ENCODE measurements around the gene MCM3. TPM values are rescaled to one million over a fixed set of nuclear protein-coding genes. Genes with fewer than 3 reads are reported as not detected.
A peak's percentile ranks its signal among the peaks of the same experiment; 100 is the strongest.

Gene MCM3
- total and polyA plus RNA-seq, 2 of the 4 experiments (the other 2 are of a cell fraction), result 54.6 to 66.5 TPM

DNA sequence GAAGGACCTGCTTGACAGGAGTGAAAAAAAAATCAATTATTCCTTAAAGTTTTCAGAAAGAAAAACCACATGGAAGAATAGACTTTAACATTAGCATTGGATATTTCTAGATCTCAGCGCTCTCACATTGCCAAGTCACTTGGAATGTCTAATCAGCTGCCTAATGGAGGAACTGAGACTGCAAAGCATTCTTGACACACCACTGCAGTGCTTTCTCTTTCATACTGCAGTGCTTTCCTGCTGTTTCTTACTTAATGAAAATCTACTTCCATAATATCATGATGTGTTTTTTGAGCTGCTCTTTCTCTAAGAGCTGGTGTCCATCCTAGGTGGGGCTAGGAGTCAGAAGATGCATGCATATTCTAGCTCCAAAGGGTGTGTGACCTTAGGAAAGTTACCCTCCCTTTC lies 20.4 kb upstream of the MCM3 start:
- no peaks in the 10 kb centered on the region for H3K9me3 ChIP-seq (ENCODE audit: control insufficient read depth, insufficient read depth, low read length)
- no peak overlapping the region for H2BK15ac ChIP-seq (ENCODE audit: low read depth, low read length)
- H2AK9ac ChIP-seq (replicated peaks; ENCODE audit: low read depth, low read length, poor library complexity), result no peak overlapping the region
- H3K4me1 ChIP-seq (ENCODE audit: control insufficient read depth, insufficient read depth, low read length), result no peaks in the 10 kb centered on the region
- TF ChIP-seq FOS (IDR thresholded peaks at IDR 0.05; ENCODE audit: low read depth, low read length) (no peak), CHD1 (IDR thresholded peaks at IDR 0.05; ENCODE audit: low read depth, low read length) (no peak), CEBPB (IDR thresholded peaks at IDR 0.05; ENCODE audit: low read depth, low read length) (no peak), RFX5 (IDR thresholded peaks at IDR 0.05; ENCODE audit: low read depth, low read length) (no peak), BHLHE40 (IDR thresholded peaks at IDR 0.05; ENCODE audit: low read depth, low read length) (no peak)
- TF ChIP-seq, protein P1, sequence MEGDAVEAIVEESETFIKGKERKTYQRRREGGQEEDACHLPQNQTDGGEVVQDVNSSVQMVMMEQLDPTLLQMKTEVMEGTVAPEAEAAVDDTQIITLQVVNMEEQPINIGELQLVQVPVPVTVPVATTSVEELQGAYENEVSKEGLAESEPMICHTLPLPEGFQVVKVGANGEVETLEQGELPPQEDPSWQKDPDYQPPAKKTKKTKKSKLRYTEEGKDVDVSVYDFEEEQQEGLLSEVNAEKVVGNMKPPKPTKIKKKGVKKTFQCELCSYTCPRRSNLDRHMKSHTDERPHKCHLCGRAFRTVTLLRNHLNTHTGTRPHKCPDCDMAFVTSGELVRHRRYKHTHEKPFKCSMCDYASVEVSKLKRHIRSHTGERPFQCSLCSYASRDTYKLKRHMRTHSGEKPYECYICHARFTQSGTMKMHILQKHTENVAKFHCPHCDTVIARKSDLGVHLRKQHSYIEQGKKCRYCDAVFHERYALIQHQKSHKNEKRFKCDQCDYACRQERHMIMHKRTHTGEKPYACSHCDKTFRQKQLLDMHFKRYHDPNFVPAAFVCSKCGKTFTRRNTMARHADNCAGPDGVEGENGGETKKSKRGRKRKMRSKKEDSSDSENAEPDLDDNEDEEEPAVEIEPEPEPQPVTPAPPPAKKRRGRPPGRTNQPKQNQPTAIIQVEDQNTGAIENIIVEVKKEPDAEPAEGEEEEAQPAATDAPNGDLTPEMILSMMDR (conservative IDR thresholded peaks at IDR 0.05; ENCODE audit: low read depth, low read length), result no peak
- no CpG with 5 or more reads among the region's 1 CpG for WGBS, 2 experiments (ENCODE audit: extremely low coverage in 2 of 2, insufficient read length in 1 of 2)
- H2BK20ac ChIP-seq (ENCODE audit: low read depth, low read length), result no peak overlapping the region
- no peaks in the 10 kb centered on the region for H3K27me3 ChIP-seq (ENCODE audit: control insufficient read depth, insufficient read depth, low read length)
- no peak overlapping the region for H3K14ac ChIP-seq (replicated peaks; ENCODE audit: low read depth, low read length)
- no peaks in the 10 kb centered on the region for H4K20me1 ChIP-seq (ENCODE audit: insufficient read depth, low read length)
- H4K8ac ChIP-seq (ENCODE audit: low read depth in 2 of 2, low read length in 2 of 2), result no peak overlapping the region
- H4K5ac ChIP-seq (ENCODE audit: low read depth, low read length), result no peak overlapping the region
- no peak overlapping the region for H3K4me3 ChIP-seq (ENCODE audit: insufficient read depth, low read depth, low read length)
- peak overlapping the region; percentile 90 for H3K4me2 ChIP-seq (ENCODE audit: low read depth, low read length)
- dilution Hi-C loops (cut with HindIII; ENCODE audit: low sequenced_read_pairs, unreplicated experiment) (no loop called here), in situ Hi-C loops (cut with MboI; ENCODE audit: low sequenced_read_pairs) (no loop called here), intact Hi-C loops (cut with micrococcal nuclease) (no loop called here)
- H3K4ac ChIP-seq (ENCODE audit: low read depth, low read length), result no peak overlapping the region
- ChIA-PET CTCF (no interaction called here), POLR2A (ENCODE audit: unreplicated experiment) (no interaction called here)
- no peak overlapping the region for H4K91ac ChIP-seq (ENCODE audit: insufficient read depth, low read depth, low read length)
- H2AK5ac ChIP-seq (ENCODE audit: low read depth, low read length), result no peak overlapping the region
- H3K23ac ChIP-seq (ENCODE audit: low read depth, low read length), result no peak overlapping the region
- no peak overlapping the region for H2AFZ ChIP-seq (replicated peaks; ENCODE audit: low read length, poor library complexity)
- H3K79me1 ChIP-seq (ENCODE audit: low read depth in 1 of 2, low read length in 2 of 2), result no peaks in the 10 kb centered on the region
- no peak overlapping the region for H3K18ac ChIP-seq (ENCODE audit: low read depth, low read length)
- H3K36me3 ChIP-seq (ENCODE audit: control insufficient read depth, insufficient read depth, low read length), result no peaks in the 10 kb centered on the region
- H3K9ac ChIP-seq (ENCODE audit: low read depth, low read length), result no peak overlapping the region
- H3K56ac ChIP-seq (ENCODE audit: extremely low read depth, insufficient read depth, low read length), result no peak overlapping the region
- no peak overlapping the region for H2BK5ac ChIP-seq (ENCODE audit: low read depth, low read length, poor library complexity, severe bottlenecking)
- no TSS peak for BruUV-seq (replicated peaks)
- H2BK120ac ChIP-seq (ENCODE audit: low read depth, low read length), result no peak overlapping the region
- DNase-seq, result peak; percentile 34
- no peaks in the 10 kb centered on the region for H3K9me1 ChIP-seq (ENCODE audit: insufficient read depth, low read length)
- no peak overlapping the region for H3K27ac ChIP-seq (ENCODE audit: insufficient read depth, low read length)
- ATAC-seq (ENCODE audit: low read depth), result peak; percentile 86

Measured in IMR-90 (cell line).